KMS-11 (cell line): ENCODE measurements around the gene VASN.

Source experiments
- H2AFZ ChIP-seq: fragments of 200-600 bp; sonication (generic); 2 replicates; pipeline ENCODE4 v1.6.1; 2016; ENCODE audit warnings: antibody characterized with exemption, mixed run types, low read depth
- H3K27ac ChIP-seq: fragments of 200-600 bp; sonication (generic); 2 replicates; pipeline ENCODE4 v1.6.1; 2016; ENCODE audit warnings: mild to moderate bottlenecking, mixed run types
- H3K27me3 ChIP-seq: fragments of 200-600 bp; sonication (generic); 2 replicates; pipeline ENCODE4 v1.6.1; 2017; ENCODE audit warnings: mild to moderate bottlenecking, low read depth, mixed run types, moderate library complexity; ENCODE audit not compliant: insufficient read depth
- H3K36me3 ChIP-seq: fragments of 200-600 bp; sonication (generic); 2 replicates; pipeline ENCODE4 v1.6.1; 2017; ENCODE audit warnings: mild to moderate bottlenecking, mixed run types; ENCODE audit not compliant: insufficient read depth
- H3K4me1 ChIP-seq: fragments of 200-600 bp; sonication (generic); 2 replicates; pipeline ENCODE4 v1.6.1; 2016; ENCODE audit warnings: mild to moderate bottlenecking, low read depth, mixed run types; ENCODE audit not compliant: poor library complexity, severe bottlenecking
- H3K4me2 ChIP-seq: fragments of 200-600 bp; sonication (generic); 2 replicates; pipeline ENCODE4 v1.7.0; 2016; ENCODE audit warnings: mild to moderate bottlenecking, mixed run types
- H3K4me3 ChIP-seq: fragments of 200-600 bp; sonication (generic); IDR thresholded peaks from 2 replicates; pipeline ENCODE4 v1.6.1; 2017; ENCODE audit warnings: low read depth, low read length, mixed read lengths; ENCODE audit not compliant: insufficient read depth
- H3K79me2 ChIP-seq: fragments of 200-600 bp; sonication (generic); 2 replicates; pipeline ENCODE4 v1.6.1; 2016; ENCODE audit warnings: low read depth, mixed run types; ENCODE audit not compliant: insufficient read depth
- H3K9ac ChIP-seq: fragments of 200-600 bp; sonication (generic); 2 replicates; pipeline ENCODE4 v1.6.1; 2016; ENCODE audit warnings: mild to moderate bottlenecking, mixed run types
- H4K20me1 ChIP-seq: fragments of 200-600 bp; sonication (generic); 2 replicates; pipeline ENCODE4 v1.6.1; 2016; ENCODE audit warnings: mild to moderate bottlenecking, mixed run types; ENCODE audit not compliant: insufficient read depth
- CTCF ChIP-seq: fragments of 200-600 bp; sonication (generic); conservative IDR thresholded peaks from 2 replicates; pipeline ENCODE4 v1.6.1; 2017; ENCODE audit warnings: low read depth, mild to moderate bottlenecking, antibody characterized with exemption, low read length, moderate library complexity, mixed read lengths

The VASN gene

GRCh38 chr16:4376126-4376892 is 4.7 kb downstream of the VASN start:
- H3K79me2 ChIP-seq: no peaks in the 10 kb centered on the region
- no peak overlapping the region for H3K4me3 ChIP-seq
- H3K27me3 ChIP-seq: no peaks in the 10 kb centered on the region
- no peaks in the 10 kb centered on the region for H4K20me1 ChIP-seq
- no peak overlapping the region for H3K4me2 ChIP-seq
- no peak overlapping the region for H3K9ac ChIP-seq
- H2AFZ ChIP-seq: no peak overlapping the region
- H3K4me1 ChIP-seq: no peaks in the 10 kb centered on the region
- H3K36me3 ChIP-seq: no peaks in the 10 kb centered on the region
- no peak for TF ChIP-seq CTCF
- no peak overlapping the region for H3K27ac ChIP-seq

GRCh38 chr16:4376893-4377572 is 5.4 kb downstream of the VASN start:
- no peaks in the 10 kb centered on the region for H3K36me3 ChIP-seq

GRCh38 chr16:4377573-4378154 is 6.0 kb downstream of the VASN start:
- no peaks in the 10 kb centered on the region for H3K79me2 ChIP-seq
- H3K4me2 ChIP-seq: no peak overlapping the region
- H3K9ac ChIP-seq: no peak overlapping the region

More at GRCh38 chr16:4376893-4377572, 5.4 kb downstream of the VASN start:
- no peaks in the 10 kb centered on the region for H4K20me1 ChIP-seq
- H3K4me2 ChIP-seq: no peak overlapping the region
- no peak overlapping the region for H3K27ac ChIP-seq
- no peaks in the 10 kb centered on the region for H3K27me3 ChIP-seq
- no peaks in the 10 kb centered on the region for H3K4me1 ChIP-seq
- no peak overlapping the region for H2AFZ ChIP-seq
- no peak overlapping the region for H3K4me3 ChIP-seq
- no peaks in the 10 kb centered on the region for H3K79me2 ChIP-seq
- H3K9ac ChIP-seq: no peak overlapping the region
- TF ChIP-seq CTCF: no peak

GRCh38 chr16:4378161-4378666 is 6.6 kb downstream of the VASN start:
- Histone ChIP-seq H2AFZ (no peak overlapping the region), H3K27ac (no peak overlapping the region), H3K27me3 (no peaks in the 10 kb centered on the region), H3K36me3 (no peaks in the 10 kb centered on the region), H3K9ac (no peak overlapping the region), H3K4me3 (no peak overlapping the region), H3K4me2 (no peak overlapping the region), H3K4me1 (no peaks in the 10 kb centered on the region), H3K79me2 (no peaks in the 10 kb centered on the region), H4K20me1 (no peaks in the 10 kb centered on the region)
- TF ChIP-seq CTCF: no peak

More at GRCh38 chr16:4377573-4378154, 6.0 kb downstream of the VASN start:
- Histone ChIP-seq H3K36me3 (no peaks in the 10 kb centered on the region), H3K4me1 (no peaks in the 10 kb centered on the region), H4K20me1 (no peaks in the 10 kb centered on the region), H3K27me3 (no peaks in the 10 kb centered on the region), H3K4me3 (no peak overlapping the region), H3K27ac (no peak overlapping the region), H2AFZ (no peak overlapping the region)
- TF ChIP-seq CTCF: no peak
